ENCODE measurements around the gene ATG10. TPM values are rescaled to one million over a fixed set of nuclear protein-coding genes. Genes with fewer than 3 reads are reported as not detected.

ATG10 gene
- total and polyA plus RNA-seq, 2 donors = 10.4 to 12.7 TPM

- H3K9me3 ChIP-seq (ENCODE audit: control insufficient read depth in 2 of 2, insufficient read depth in 1 of 2, low read length in 1 of 2) = no peaks in the 10 kb centered on the region
- H3K27ac ChIP-seq (ENCODE audit: low read depth in 1 of 2, low read length in 1 of 2) = peak overlapping the region in 1 of 2 donors; percentile 43
- H3K36me3 ChIP-seq (ENCODE audit: control insufficient read depth in 2 of 2, insufficient read depth in 2 of 2, low read length in 1 of 2) = no peaks in the 10 kb centered on the region
- H3K4me1 ChIP-seq (ENCODE audit: control insufficient read depth in 2 of 2, insufficient read depth in 2 of 2, low read length in 2 of 2) = peaks cover 3 to 8% of the 10 kb centered on the region in 2 donors
- peak in 1 of 9 donors; percentile 2 for DNase-seq (ENCODE audit: low read depth in 6 of 9, low spot score in 9 of 9)
- WGBS = 94% methylated on average over 3 of the region's 3 CpGs
- no peaks in the 10 kb centered on the region for H3K27me3 ChIP-seq (ENCODE audit: control insufficient read depth in 2 of 2, insufficient read depth in 1 of 2, low read length in 1 of 2)
- no peak overlapping the region for H3K4me3 ChIP-seq (ENCODE audit: low read length in 2 of 2)
These were observed 193.3 kb downstream of the ATG10 start for GRCh38 chr5:82164977-82165713.

- H3K4me1 ChIP-seq (ENCODE audit: control insufficient read depth in 2 of 2, insufficient read depth in 2 of 2, low read length in 2 of 2) = peaks cover 3 to 8% of the 10 kb centered on the region in 2 donors
- 61% methylated on average over 3 of the region's 3 CpGs for WGBS
- no peak overlapping the region for H3K4me3 ChIP-seq (ENCODE audit: low read length in 2 of 2)
- DNase-seq (ENCODE audit: low read depth in 6 of 9, low spot score in 9 of 9) = peak; percentile 42 to 85 (median 65)
- no peaks in the 10 kb centered on the region for H3K36me3 ChIP-seq (ENCODE audit: control insufficient read depth in 2 of 2, insufficient read depth in 2 of 2, low read length in 1 of 2)
- H3K27ac ChIP-seq (ENCODE audit: low read depth in 1 of 2, low read length in 1 of 2) = peak overlapping the region in 1 of 2 donors; percentile 43
- no peaks in the 10 kb centered on the region for H3K9me3 ChIP-seq (ENCODE audit: control insufficient read depth in 2 of 2, insufficient read depth in 1 of 2, low read length in 1 of 2)
- no peaks in the 10 kb centered on the region for H3K27me3 ChIP-seq (ENCODE audit: control insufficient read depth in 2 of 2, insufficient read depth in 1 of 2, low read length in 1 of 2)
These were observed 194.1 kb downstream of the ATG10 start for GRCh38 chr5:82165740-82166530.

DNA sequence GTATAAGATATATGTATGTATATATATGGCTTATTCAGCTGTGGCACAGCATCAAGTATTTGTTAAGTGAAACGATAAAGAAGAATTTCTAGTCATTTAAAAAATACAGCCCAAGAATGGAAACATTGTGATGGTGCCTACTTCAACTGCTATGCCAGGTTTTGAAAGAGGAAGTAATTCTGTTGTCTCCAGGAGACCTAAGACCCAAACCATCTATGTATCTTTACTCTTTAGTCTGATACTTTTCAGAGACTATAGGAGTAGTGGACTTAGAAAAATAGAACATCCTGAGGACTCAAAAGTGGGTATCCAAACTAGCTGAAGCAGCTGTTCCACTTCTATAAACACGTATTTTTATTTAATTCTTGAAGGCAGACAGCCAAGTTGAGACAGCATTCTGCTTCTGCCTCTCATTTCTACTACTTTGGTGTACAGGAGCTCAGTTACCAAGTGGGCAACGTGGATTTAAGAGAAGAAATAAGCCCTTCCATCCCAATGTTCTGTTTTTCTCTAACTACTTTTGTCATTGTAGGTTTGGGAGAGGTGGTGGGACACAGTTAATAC, 195.6 kb downstream of the ATG10 start:
- Histone ChIP-seq H3K4me3 (ENCODE audit: low read length in 2 of 2) (no peak overlapping the region), H3K36me3 (ENCODE audit: control insufficient read depth in 2 of 2, insufficient read depth in 2 of 2, low read length in 1 of 2) (no peaks in the 10 kb centered on the region), H3K9me3 (ENCODE audit: control insufficient read depth in 2 of 2, insufficient read depth in 1 of 2, low read length in 1 of 2) (no peaks in the 10 kb centered on the region), H3K4me1 (ENCODE audit: control insufficient read depth in 2 of 2, insufficient read depth in 2 of 2, low read length in 2 of 2) (peaks cover 3 to 8% of the 10 kb centered on the region in 2 donors), H3K27ac (ENCODE audit: low read depth in 1 of 2, low read length in 1 of 2) (no peak overlapping the region), H3K27me3 (ENCODE audit: control insufficient read depth in 2 of 2, insufficient read depth in 1 of 2, low read length in 1 of 2) (no peaks in the 10 kb centered on the region)
- no peak for DNase-seq (ENCODE audit: low read depth in 6 of 9, low spot score in 9 of 9)
- 92% methylated on average over 3 of the region's 3 CpGs for WGBS

DNA sequence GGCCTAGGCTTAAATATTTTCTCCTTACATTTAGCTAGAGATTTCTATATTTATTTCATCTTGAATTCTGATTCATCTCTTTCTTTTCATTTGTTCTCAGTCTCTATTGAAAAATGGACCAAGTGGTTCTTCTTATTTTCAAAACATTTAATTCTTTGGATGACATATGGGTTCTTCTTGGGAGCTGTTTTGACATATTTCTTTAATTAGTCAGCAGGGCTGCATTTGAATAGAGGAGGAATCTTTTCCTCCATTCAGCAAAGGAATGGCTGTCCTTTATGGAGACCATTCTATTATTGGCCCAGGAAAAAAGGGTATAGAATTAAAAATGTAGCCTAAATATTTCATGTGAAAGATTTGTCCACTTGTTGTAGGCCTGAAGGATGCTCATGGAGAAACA, 196.5 kb downstream of the ATG10 start:
- Histone ChIP-seq H3K36me3 (ENCODE audit: control insufficient read depth in 2 of 2, insufficient read depth in 2 of 2, low read length in 1 of 2) (no peaks in the 10 kb centered on the region), H3K27me3 (ENCODE audit: control insufficient read depth in 2 of 2, insufficient read depth in 1 of 2, low read length in 1 of 2) (no peaks in the 10 kb centered on the region), H3K27ac (ENCODE audit: low read depth in 1 of 2, low read length in 1 of 2) (no peak overlapping the region), H3K4me1 (ENCODE audit: control insufficient read depth in 2 of 2, insufficient read depth in 2 of 2, low read length in 2 of 2) (peaks cover 3 to 8% of the 10 kb centered on the region in 2 donors), H3K4me3 (ENCODE audit: low read length in 2 of 2) (no peak overlapping the region), H3K9me3 (ENCODE audit: control insufficient read depth in 2 of 2, insufficient read depth in 1 of 2, low read length in 1 of 2) (no peaks in the 10 kb centered on the region)
- no peak for DNase-seq (ENCODE audit: low read depth in 6 of 9, low spot score in 9 of 9)

DNA sequence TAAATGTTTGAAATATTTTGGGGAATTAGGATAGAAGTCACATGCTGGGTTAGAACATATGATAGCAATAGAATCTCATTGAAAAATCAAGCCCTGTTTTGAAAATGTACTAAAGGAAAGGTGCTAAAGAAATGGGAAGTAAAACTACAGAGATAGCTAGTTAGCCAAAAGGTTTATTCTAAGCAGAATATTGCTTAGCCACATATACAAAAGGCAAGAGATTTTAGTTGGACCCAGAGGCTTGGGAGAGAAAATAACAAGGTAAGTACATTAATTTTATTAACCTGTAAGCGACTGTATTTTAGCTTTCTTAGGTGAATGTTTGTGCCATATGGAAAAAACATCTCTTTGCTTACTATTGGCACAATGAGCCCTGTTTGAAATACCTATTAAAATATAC, 198.1 kb downstream of the ATG10 start:
- no peaks in the 10 kb centered on the region for H3K36me3 ChIP-seq (ENCODE audit: control insufficient read depth in 2 of 2, insufficient read depth in 2 of 2, low read length in 1 of 2)
- H3K4me3 ChIP-seq (ENCODE audit: low read length in 2 of 2) = no peak overlapping the region
- H3K27ac ChIP-seq (ENCODE audit: low read depth in 1 of 2, low read length in 1 of 2) = no peak overlapping the region
- 95% methylated on average over 1 of the region's 1 CpG for WGBS
- no peak for DNase-seq (ENCODE audit: low read depth in 6 of 9, low spot score in 9 of 9)
- H3K9me3 ChIP-seq (ENCODE audit: control insufficient read depth in 2 of 2, insufficient read depth in 1 of 2, low read length in 1 of 2) = no peaks in the 10 kb centered on the region
- peaks cover 3 to 7% of the 10 kb centered on the region in 2 donors for H3K4me1 ChIP-seq (ENCODE audit: control insufficient read depth in 2 of 2, insufficient read depth in 2 of 2, low read length in 2 of 2)
- no peaks in the 10 kb centered on the region for H3K27me3 ChIP-seq (ENCODE audit: control insufficient read depth in 2 of 2, insufficient read depth in 1 of 2, low read length in 1 of 2)

DNA sequence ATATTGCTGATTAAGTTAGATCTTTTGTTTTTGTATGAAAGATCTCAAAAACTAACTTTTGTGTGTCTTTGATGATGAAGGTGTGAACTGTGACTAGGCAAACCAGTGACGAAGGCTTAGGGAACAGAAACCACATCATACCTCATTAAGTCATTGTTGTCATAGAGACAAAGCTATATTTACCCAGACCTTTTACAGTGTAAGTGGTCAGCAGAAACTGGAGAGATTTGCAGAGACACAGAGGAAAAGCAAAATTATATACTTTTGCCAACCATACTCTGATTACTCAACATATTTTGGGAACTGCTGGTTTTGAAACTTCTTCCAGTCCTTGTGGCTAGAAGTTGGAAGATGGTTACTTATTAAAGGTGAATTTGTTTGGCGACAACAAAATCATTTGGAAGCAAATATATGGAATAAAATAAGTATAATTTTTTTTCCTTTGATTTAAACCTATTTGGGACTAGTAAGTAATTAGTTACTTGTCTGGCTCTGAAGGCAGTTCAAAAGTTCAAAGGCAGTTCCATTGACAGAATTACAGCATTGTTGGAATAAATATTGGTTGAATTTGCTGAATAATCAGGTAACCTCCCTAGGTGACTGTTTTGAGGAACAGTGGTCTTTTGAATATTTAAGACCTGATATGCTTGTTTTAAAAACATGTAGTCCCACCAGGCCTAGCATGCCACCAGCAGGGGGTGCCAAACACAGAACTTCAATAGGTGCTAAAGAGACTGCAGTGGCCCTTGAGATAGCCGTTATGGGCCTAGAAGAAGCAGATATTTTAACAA, 202.5 kb downstream of the ATG10 start:
- Histone ChIP-seq H3K4me1 (ENCODE audit: control insufficient read depth in 2 of 2, insufficient read depth in 2 of 2, low read length in 2 of 2) (no peaks in the 10 kb centered on the region), H3K9me3 (ENCODE audit: control insufficient read depth in 2 of 2, insufficient read depth in 1 of 2, low read length in 1 of 2) (no peaks in the 10 kb centered on the region), H3K27ac (ENCODE audit: low read depth in 1 of 2, low read length in 1 of 2) (no peak overlapping the region), H3K4me3 (ENCODE audit: low read length in 2 of 2) (no peak overlapping the region), H3K27me3 (ENCODE audit: control insufficient read depth in 2 of 2, insufficient read depth in 1 of 2, low read length in 1 of 2) (no peaks in the 10 kb centered on the region), H3K36me3 (ENCODE audit: control insufficient read depth in 2 of 2, insufficient read depth in 2 of 2, low read length in 1 of 2) (peaks cover 0 to 3% of the 10 kb centered on the region in 2 donors)
- 71% methylated on average over 3 of the region's 3 CpGs for WGBS
- peak in 8 of 9 donors; percentile 8 to 69 (median 42) for DNase-seq (ENCODE audit: low read depth in 6 of 9, low spot score in 9 of 9)

DNA sequence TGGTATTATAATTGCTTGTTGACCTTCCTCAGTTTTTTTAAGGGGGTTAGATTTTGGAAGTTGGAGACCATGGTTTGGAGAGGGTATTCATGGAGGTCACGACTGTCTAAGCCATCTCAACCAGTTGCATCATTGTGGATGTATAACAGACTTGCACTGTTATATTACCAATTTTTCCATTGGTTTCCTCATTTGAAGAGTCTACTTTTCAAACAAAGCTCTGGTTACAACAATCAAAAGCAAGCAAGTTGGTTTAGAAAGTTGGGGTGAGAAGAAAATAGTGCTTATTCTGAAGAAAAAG, 203.0 kb downstream of the ATG10 start:
- Histone ChIP-seq H3K9me3 (ENCODE audit: control insufficient read depth in 2 of 2, insufficient read depth in 1 of 2, low read length in 1 of 2) (no peaks in the 10 kb centered on the region), H3K4me1 (ENCODE audit: control insufficient read depth in 2 of 2, insufficient read depth in 2 of 2, low read length in 2 of 2) (no peaks in the 10 kb centered on the region), H3K27me3 (ENCODE audit: control insufficient read depth in 2 of 2, insufficient read depth in 1 of 2, low read length in 1 of 2) (no peaks in the 10 kb centered on the region), H3K4me3 (ENCODE audit: low read length in 2 of 2) (no peak overlapping the region), H3K36me3 (ENCODE audit: control insufficient read depth in 2 of 2, insufficient read depth in 2 of 2, low read length in 1 of 2) (peaks cover 0 to 3% of the 10 kb centered on the region in 2 donors), H3K27ac (ENCODE audit: low read depth in 1 of 2, low read length in 1 of 2) (no peak overlapping the region)
- WGBS = 98% methylated on average over 1 of the region's 1 CpG
- no peak for DNase-seq (ENCODE audit: low read depth in 6 of 9, low spot score in 9 of 9)

DNA sequence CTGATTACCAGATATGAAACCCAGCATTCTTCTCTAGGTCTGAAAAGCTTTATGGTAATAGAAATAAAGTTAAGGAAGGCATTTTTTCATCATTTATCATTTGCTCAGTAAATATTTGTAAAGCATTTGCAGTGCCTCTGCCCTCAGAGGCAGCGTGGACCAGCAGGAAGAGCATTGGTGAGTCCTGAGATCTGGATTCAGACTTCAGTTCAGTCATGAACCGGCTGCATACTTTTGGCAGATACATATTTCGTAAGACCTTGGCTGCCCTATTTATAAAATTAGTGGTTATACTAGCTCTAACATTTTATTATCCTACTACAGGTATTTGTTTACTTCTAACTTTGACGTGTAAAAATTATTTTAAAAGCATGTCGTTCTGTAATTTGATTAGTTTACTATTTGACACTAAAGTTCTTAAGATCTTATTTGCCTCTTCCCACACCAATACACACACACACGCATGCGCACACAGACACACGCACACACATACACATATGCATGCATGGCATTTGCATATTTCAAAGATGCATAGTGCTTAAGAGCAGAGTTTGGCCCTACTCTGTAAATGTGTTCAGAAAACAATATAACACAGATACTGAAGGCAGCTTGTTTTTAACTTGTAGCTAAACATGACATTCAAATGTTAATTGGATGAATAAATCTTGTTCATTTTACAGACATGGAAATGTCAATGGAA, 204.4 kb downstream of the ATG10 start:
- no peak overlapping the region for H3K27ac ChIP-seq (ENCODE audit: low read depth in 1 of 2, low read length in 1 of 2)
- H3K36me3 ChIP-seq (ENCODE audit: control insufficient read depth in 2 of 2, insufficient read depth in 2 of 2, low read length in 1 of 2) = peaks cover 0 to 7% of the 10 kb centered on the region in 2 donors
- no peak overlapping the region for H3K4me3 ChIP-seq (ENCODE audit: low read length in 2 of 2)
- H3K27me3 ChIP-seq (ENCODE audit: control insufficient read depth in 2 of 2, insufficient read depth in 1 of 2, low read length in 1 of 2) = no peaks in the 10 kb centered on the region
- no peak for DNase-seq (ENCODE audit: low read depth in 6 of 9, low spot score in 9 of 9)
- WGBS = 97% methylated on average over 8 of the region's 8 CpGs
- no peaks in the 10 kb centered on the region for H3K4me1 ChIP-seq (ENCODE audit: control insufficient read depth in 2 of 2, insufficient read depth in 2 of 2, low read length in 2 of 2)
- no peaks in the 10 kb centered on the region for H3K9me3 ChIP-seq (ENCODE audit: control insufficient read depth in 2 of 2, insufficient read depth in 1 of 2, low read length in 1 of 2)

All from thymus (tissue), 11 donors.